ENCODE measurements around the gene MORN4. TPM values are rescaled to one million over a fixed set of nuclear protein-coding genes. Genes with fewer than 3 reads are reported as not detected.

MORN4 gene
- total RNA-seq, 1 donor from 2014 or later = 15.8 TPM

GRCh38 chr10:97584798-97585438 lies 48.4 kb downstream of the MORN4 start:
- Mint-ChIP-seq H3K4me3 (no peak overlapping the region), H3K27ac (peak overlapping the region; percentile 42), H3K9me3 (no peaks in the 10 kb centered on the region), H3K27me3 (no peaks in the 10 kb centered on the region), H3K4me1 (ENCODE audit: unreplicated experiment) (peaks cover 16% of the 10 kb centered on the region), H3K36me3 (no peaks in the 10 kb centered on the region)
- no peak for TF ChIP-seq CTCF (conservative IDR thresholded peaks at IDR 0.05)
- no peak for DNase-seq (ENCODE audit: extremely low spot score, unreplicated experiment)

GRCh38 chr10:97584060-97584797 lies 49.1 kb downstream of the MORN4 start, which contains the start of gene HOGA1:
Gene HOGA1 (plus strand): TSS chr10:97584389. CDS start chr10:97584704, 315 bp downstream.
- no peaks in the 10 kb centered on the region for H3K27me3 Mint-ChIP-seq
- H3K4me1 Mint-ChIP-seq (ENCODE audit: unreplicated experiment) = peaks cover 16% of the 10 kb centered on the region

GRCh38 chr10:97583476-97583875 lies 49.8 kb downstream of the MORN4 start:
- Mint-ChIP-seq H3K27me3 (no peaks in the 10 kb centered on the region), H3K4me1 (ENCODE audit: unreplicated experiment) (peaks cover 16% of the 10 kb centered on the region), H3K36me3 (no peaks in the 10 kb centered on the region), H3K9me3 (no peaks in the 10 kb centered on the region), H3K27ac (no peak overlapping the region), H3K4me3 (no peak overlapping the region)
- no peak for TF ChIP-seq CTCF (conservative IDR thresholded peaks at IDR 0.05)
- no peak for DNase-seq (ENCODE audit: extremely low spot score, unreplicated experiment)

More at GRCh38 chr10:97584060-97584797, 49.1 kb downstream of the MORN4 start, which contains the start of gene HOGA1:
- TF ChIP-seq CTCF (conservative IDR thresholded peaks at IDR 0.05) = no peak
- Mint-ChIP-seq H3K4me3 (no peak within 1 kb of the TSS), H3K27ac (peak within 1 kb of the TSS; percentile 42), H3K36me3 (no peaks in the 10 kb centered on the region), H3K9me3 (no peaks in the 10 kb centered on the region)
- DNase-seq (ENCODE audit: extremely low spot score, unreplicated experiment) = no peak

- no peak for DNase-seq (ENCODE audit: extremely low spot score, unreplicated experiment)
- no peak overlapping the region for H3K4me3 Mint-ChIP-seq
- H3K27me3 Mint-ChIP-seq = no peaks in the 10 kb centered on the region
- no peaks in the 10 kb centered on the region for H3K9me3 Mint-ChIP-seq
- TF ChIP-seq CTCF (conservative IDR thresholded peaks at IDR 0.05) = no peak
- no peaks in the 10 kb centered on the region for H3K36me3 Mint-ChIP-seq
- H3K27ac Mint-ChIP-seq = no peak overlapping the region
- peaks cover 16% of the 10 kb centered on the region for H3K4me1 Mint-ChIP-seq (ENCODE audit: unreplicated experiment)
These were observed 51.1 kb downstream of the MORN4 start for GRCh38 chr10:97582169-97582568.

- Mint-ChIP-seq H3K4me3 (no peak overlapping the region), H3K36me3 (no peaks in the 10 kb centered on the region), H3K4me1 (ENCODE audit: unreplicated experiment) (peaks cover 16% of the 10 kb centered on the region), H3K27me3 (no peaks in the 10 kb centered on the region), H3K27ac (no peak overlapping the region), H3K9me3 (no peaks in the 10 kb centered on the region)
- no peak for TF ChIP-seq CTCF (conservative IDR thresholded peaks at IDR 0.05)
- no peak for DNase-seq (ENCODE audit: extremely low spot score, unreplicated experiment)
These were observed 52.6 kb downstream of the MORN4 start for GRCh38 chr10:97580421-97581367.
